ENCODE results near the gene EHHADH.

EHHADH gene

DNA sequence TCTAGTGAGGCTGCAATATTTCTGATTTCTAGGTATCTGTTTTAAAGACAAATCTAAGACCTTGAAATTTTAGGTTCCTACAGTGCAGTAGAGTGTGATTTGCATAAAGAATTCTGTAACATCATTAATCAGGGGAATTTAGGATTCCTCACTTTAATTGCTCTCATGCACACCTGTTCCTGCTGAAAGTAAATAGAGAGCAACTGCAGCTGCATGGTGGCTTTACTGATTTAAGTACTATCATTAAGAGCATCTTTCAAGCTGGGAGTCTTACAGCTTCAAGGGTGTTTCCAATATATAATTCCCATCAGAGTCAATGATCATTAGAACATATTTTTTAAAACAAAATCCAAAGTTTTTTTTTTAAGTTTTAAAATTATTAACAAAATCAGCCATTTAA lies 65.0 kb downstream of the EHHADH start:
- Histone ChIP-seq H3K4me2 (ENCODE audit: low read length) (no peak overlapping the region), H3K4me3 (ENCODE audit: low read depth, low read length, poor library complexity, severe bottlenecking) (no peak overlapping the region), H3K4me1 (ENCODE audit: insufficient read depth, low read length, severe bottlenecking) (no peaks in the 10 kb centered on the region), H3F3A (ENCODE audit: insufficient read depth, low read length) (no peaks in the 10 kb centered on the region), H3K36me3 (ENCODE audit: insufficient read depth, low read length) (no peaks in the 10 kb centered on the region), H3K27me3 (ENCODE audit: insufficient read depth, low read length) (no peaks in the 10 kb centered on the region), H3K9ac (ENCODE audit: low read length) (no peak overlapping the region), H4K20me1 (ENCODE audit: insufficient read depth, low read length) (no peaks in the 10 kb centered on the region), H3K79me2 (ENCODE audit: insufficient read depth, low read length) (no peaks in the 10 kb centered on the region), H3K9me3 (ENCODE audit: low read length) (no peaks in the 10 kb centered on the region), H3K27ac (ENCODE audit: low read depth, low read length, poor library complexity, severe bottlenecking) (no peak overlapping the region), H3K9me2 (ENCODE audit: low read depth, low read length) (no peaks in the 10 kb centered on the region), H2AFZ (ENCODE audit: low read length) (no peak overlapping the region)
- TF ChIP-seq EZH2 (IDR thresholded peaks at IDR 0.05; ENCODE audit: borderline replicate concordance, low read length) (no peak), CTCF (IDR thresholded peaks at IDR 0.05; ENCODE audit: low read length) (no peak)

GRCh38 chr3:185187391-185187790 lies 66.5 kb downstream of the EHHADH start:
- Histone ChIP-seq H2AFZ (ENCODE audit: low read length) (no peak overlapping the region), H3K9ac (ENCODE audit: low read length) (no peak overlapping the region), H3K4me2 (ENCODE audit: low read length) (no peak overlapping the region), H4K20me1 (ENCODE audit: insufficient read depth, low read length) (no peaks in the 10 kb centered on the region), H3K4me1 (ENCODE audit: insufficient read depth, low read length, severe bottlenecking) (no peaks in the 10 kb centered on the region), H3K9me3 (ENCODE audit: low read length) (no peaks in the 10 kb centered on the region), H3K79me2 (ENCODE audit: insufficient read depth, low read length) (no peaks in the 10 kb centered on the region), H3F3A (ENCODE audit: insufficient read depth, low read length) (no peaks in the 10 kb centered on the region), H3K4me3 (ENCODE audit: low read depth, low read length, poor library complexity, severe bottlenecking) (no peak overlapping the region), H3K27me3 (ENCODE audit: insufficient read depth, low read length) (no peaks in the 10 kb centered on the region), H3K9me2 (ENCODE audit: low read depth, low read length) (no peaks in the 10 kb centered on the region), H3K27ac (ENCODE audit: low read depth, low read length, poor library complexity, severe bottlenecking) (no peak overlapping the region), H3K36me3 (ENCODE audit: insufficient read depth, low read length) (no peaks in the 10 kb centered on the region)
- TF ChIP-seq EZH2 (IDR thresholded peaks at IDR 0.05; ENCODE audit: borderline replicate concordance, low read length) = no peak
- no peak for TF ChIP-seq CTCF (IDR thresholded peaks at IDR 0.05; ENCODE audit: low read length)

- no peak for TF ChIP-seq EZH2 (IDR thresholded peaks at IDR 0.05; ENCODE audit: borderline replicate concordance, low read length)
- TF ChIP-seq CTCF (IDR thresholded peaks at IDR 0.05; ENCODE audit: low read length) = peak; percentile 92
- no peak overlapping the region for H2AFZ ChIP-seq (ENCODE audit: low read length)
These were observed 77.0 kb downstream of the EHHADH start for GRCh38 chr3:185176750-185177359.

More at GRCh38 chr3:185176750-185177359, 77.0 kb downstream of the EHHADH start:
- Histone ChIP-seq H3K9me3 (ENCODE audit: low read length) (no peaks in the 10 kb centered on the region), H4K20me1 (ENCODE audit: insufficient read depth, low read length) (no peaks in the 10 kb centered on the region), H3K36me3 (ENCODE audit: insufficient read depth, low read length) (no peaks in the 10 kb centered on the region), H3F3A (ENCODE audit: insufficient read depth, low read length) (no peaks in the 10 kb centered on the region), H3K4me2 (ENCODE audit: low read length) (no peak overlapping the region), H3K4me1 (ENCODE audit: insufficient read depth, low read length, severe bottlenecking) (peaks cover 11% of the 10 kb centered on the region), H3K27ac (ENCODE audit: low read depth, low read length, poor library complexity, severe bottlenecking) (no peak overlapping the region), H3K4me3 (ENCODE audit: low read depth, low read length, poor library complexity, severe bottlenecking) (no peak overlapping the region), H3K27me3 (ENCODE audit: insufficient read depth, low read length) (no peaks in the 10 kb centered on the region), H3K9ac (ENCODE audit: low read length) (no peak overlapping the region), H3K79me2 (ENCODE audit: insufficient read depth, low read length) (no peaks in the 10 kb centered on the region), H3K9me2 (ENCODE audit: low read depth, low read length) (no peaks in the 10 kb centered on the region)

Data from OCI-LY1 (cell line).